MCF 10A (cell line): ENCODE measurements around the gene GPSM1. TPM values are rescaled to one million over a fixed set of nuclear protein-coding genes. Genes with fewer than 3 reads are reported as not detected.

Experiments used
- BruUV-seq: library from RNA; stranded (reverse); fragments of 400-500 nt; replicated peaks from 2 replicates; lab custom pipeline; 2021; lab: Mats Ljungman, UMichigan
- CTCF ChIA-PET: fragments of 300-600 bp; sonication (Branson Sonifier 250); formaldehyde crosslinking; extraction: SDS; loops from one replicate; lab custom pipeline; 2021; ENCODE audit warnings: antibody characterized with exemption, inconsistent platforms; lab: Yijun Ruan, JAX
- POLR2A ChIA-PET: fragments of 300-600, 350-650 bp; sonication (Branson Sonifier 250); formaldehyde crosslinking; extraction: SDS; loops from one replicate; lab custom pipeline; 2020; ENCODE audit warnings: antibody characterized with exemption, inconsistent platforms; lab: Yijun Ruan, JAX
- DNase-seq: peaks from one replicate; pipeline ENCODE4 v3.0.0-alpha.2; 2018; ENCODE audit not compliant: unreplicated experiment
- H3K27ac Mint-ChIP-seq: one replicate; pipeline ENCODE4 v1.8.0; 2022; ENCODE audit warnings: mild to moderate bottlenecking, low read depth, mixed read lengths; ENCODE audit not compliant: unreplicated experiment
- H3K27me3 Mint-ChIP-seq: one replicate; pipeline ENCODE4 v1.8.0; 2022; ENCODE audit warnings: mixed read lengths; ENCODE audit not compliant: insufficient read depth, unreplicated experiment
- H3K36me3 Mint-ChIP-seq: one replicate; pipeline ENCODE4 v1.8.0; 2022; ENCODE audit warnings: mild to moderate bottlenecking, moderate library complexity, mixed read lengths; ENCODE audit not compliant: insufficient read depth, unreplicated experiment
- H3K4me1 Mint-ChIP-seq: one replicate; pipeline ENCODE4 v1.8.0; 2022; ENCODE audit warnings: mixed read lengths; ENCODE audit not compliant: insufficient read depth, unreplicated experiment
- H3K4me3 Mint-ChIP-seq: one replicate; pipeline ENCODE4 v1.8.0; 2022; ENCODE audit warnings: mild to moderate bottlenecking, moderate library complexity, mixed read lengths; ENCODE audit not compliant: unreplicated experiment
- H3K9me3 Mint-ChIP-seq: one replicate; pipeline ENCODE4 v1.8.0; 2022; ENCODE audit warnings: mixed read lengths; ENCODE audit not compliant: unreplicated experiment
- CTCF ChIP-seq: fragments of 200-600 bp; IDR thresholded peaks from one replicate; pipeline ENCODE4 v1.8.0; 2022; ENCODE audit warnings: antibody characterized with exemption, mild to moderate bottlenecking; ENCODE audit not compliant: unreplicated experiment
- intact Hi-C: fragments of 100-400 bp; cut with micrococcal nuclease; formaldehyde crosslinking; loops from 2 replicates; pipeline ENCODE4 v1.14.1; 2022
- total RNA-seq: library from RNA; stranded (reverse); gene quantifications from 2 replicates; pipeline ENCODE4 v1.2.3, GENCODE V29; 2022

The GPSM1 gene
- total RNA-seq, 1 experiment from 2014 or later = 15.5 TPM

- POLR2A ChIA-PET = no interaction called here
- intact Hi-C loops = no loop called here
- CTCF ChIA-PET = interaction anchor here (0.6 kb wide), 1 partner anchor 32 kb away, joined by 3 read pairs; no protein-coding TSS in a partner anchor
- no peak for TF ChIP-seq CTCF
- no peaks in the 10 kb centered on the region for H3K9me3 Mint-ChIP-seq
- no peak for DNase-seq
- no peaks in the 10 kb centered on the region for H3K4me1 Mint-ChIP-seq
- no peaks in the 10 kb centered on the region for H3K27me3 Mint-ChIP-seq
- peaks cover 17% of the 10 kb centered on the region for H3K36me3 Mint-ChIP-seq
- no peak overlapping the region for H3K4me3 Mint-ChIP-seq
- no peak overlapping the region for H3K27ac Mint-ChIP-seq
- BruUV-seq = no TSS peak
Observed at GRCh38 chr9:136378170-136379002, 51.0 kb downstream of the GPSM1 start.

- ChIA-PET CTCF (no interaction called here), POLR2A (no interaction called here)
- Mint-ChIP-seq H3K4me3 (no peak overlapping the region), H3K27me3 (no peaks in the 10 kb centered on the region), H3K4me1 (no peaks in the 10 kb centered on the region), H3K36me3 (peaks cover 20% of the 10 kb centered on the region), H3K9me3 (no peaks in the 10 kb centered on the region), H3K27ac (no peak overlapping the region)
- BruUV-seq = no TSS peak
- intact Hi-C loops = no loop called here
- no peak for TF ChIP-seq CTCF
- no peak for DNase-seq
Observed at GRCh38 chr9:136379003-136379287, 51.6 kb downstream of the GPSM1 start.

GRCh38 chr9:136379401-136379800 lies 52.1 kb downstream of the GPSM1 start:
- no peak for DNase-seq
- intact Hi-C loops = no loop called here
- no peak overlapping the region for H3K27ac Mint-ChIP-seq
- TF ChIP-seq CTCF = no peak
- no peaks in the 10 kb centered on the region for H3K4me1 Mint-ChIP-seq
- H3K9me3 Mint-ChIP-seq = no peaks in the 10 kb centered on the region
- ChIA-PET POLR2A (no interaction called here), CTCF (no interaction called here)
- BruUV-seq = no TSS peak
- H3K27me3 Mint-ChIP-seq = no peaks in the 10 kb centered on the region
- no peak overlapping the region for H3K4me3 Mint-ChIP-seq
- peaks cover 22% of the 10 kb centered on the region for H3K36me3 Mint-ChIP-seq

GRCh38 chr9:136379891-136380290 lies 52.6 kb downstream of the GPSM1 start:
- H3K9me3 Mint-ChIP-seq = no peaks in the 10 kb centered on the region
- no peak for TF ChIP-seq CTCF
- ChIA-PET POLR2A (no interaction called here), CTCF (no interaction called here)
- H3K4me1 Mint-ChIP-seq = no peaks in the 10 kb centered on the region
- no TSS peak for BruUV-seq
- H3K27ac Mint-ChIP-seq = no peak overlapping the region
- H3K27me3 Mint-ChIP-seq = no peaks in the 10 kb centered on the region
- H3K36me3 Mint-ChIP-seq = peaks cover 25% of the 10 kb centered on the region
- intact Hi-C loops = no loop called here
- no peak overlapping the region for H3K4me3 Mint-ChIP-seq
- no peak for DNase-seq
